HepG2 (cell line): ENCODE data around the gene C10orf90. TPM values are rescaled to one million over a fixed set of nuclear protein-coding genes. Genes with fewer than 3 reads are reported as not detected.

Source experiments
- ATAC-seq: fragments of 200-7000 bp; cut with Tn5 transposase; 3 replicates; pipeline ENCODE4 v1.9.1; 2020; ENCODE audit warnings: mild to moderate bottlenecking, moderate library complexity
- BruUV-seq: library from RNA; stranded (reverse); fragments of 400-500 nt; replicated peaks from 2 replicates; lab custom pipeline; 2021; lab: Mats Ljungman, UMichigan
- CTCF ChIA-PET: fragments of 300-600 bp; formaldehyde crosslinking; extraction: SDS; loops from one replicate; lab custom pipeline; 2021; ENCODE audit warnings: low total read pairs, inconsistent platforms, low intra/inter-chr PET ratio; lab: Yijun Ruan, JAX
- POLR2A ChIA-PET: fragments of 350-600 bp; sonication (Branson Sonifier 250); formaldehyde crosslinking; loops from one replicate; lab custom pipeline; 2020; ENCODE audit warnings: antibody characterized with exemption, inconsistent platforms; lab: Yijun Ruan, JAX
- DNase-seq: peaks from one replicate; pipeline ENCODE4 v3.0.0-alpha.2; 2015; ENCODE audit warnings: low spot score
- FAIRE-seq: peaks from 3 replicates; lab custom pipeline; 2011; peaks lifted over from hg19 to GRCh38; lab: Jason Lieb, UNC
- H2AFZ ChIP-seq: one replicate; pipeline ENCODE4 v1.6.1; 2011; ENCODE audit warnings: low read length, inconsistent platforms
- H3K27ac ChIP-seq: fragments of 300-600 bp; 3 replicates; pipeline ENCODE4 v1.8.0; 2011; ENCODE audit warnings: mixed run types, mild to moderate bottlenecking, mixed read lengths, low read length, inconsistent platforms; ENCODE audit not compliant: insufficient read depth; ENCODE audit errors: extremely low read length
- H3K27me3 ChIP-seq, 2 experiments: fragments of 200-600 bp in 1 of 2; 2 replicates in 1 of 2; 3 replicates in 1 of 2; pipeline versions ENCODE4 v1.6.0 to v1.8.0; 2011; ENCODE audit warnings: low read length in 2 of 2, mild to moderate bottlenecking in 2 of 2, moderate library complexity in 2 of 2, inconsistent platforms in 1 of 2; ENCODE audit not compliant: insufficient read depth in 2 of 2, control insufficient read depth in 1 of 2
- H3K36me3 ChIP-seq, 2 experiments: fragments of 200-600 bp in 1 of 2; replicated peaks in 1 of 2; 2 replicates in 1 of 2; 3 replicates in 1 of 2; pipeline versions ENCODE4 v1.5.1 to v1.8.0; 2011; ENCODE audit warnings: low read length in 2 of 2, inconsistent platforms in 1 of 2; ENCODE audit not compliant: insufficient read depth in 2 of 2, control insufficient read depth in 1 of 2
- H3K4me1 ChIP-seq: 2 replicates; pipeline ENCODE4 v1.5.1; 2012; ENCODE audit warnings: low read length, inconsistent platforms; ENCODE audit not compliant: insufficient read depth
- H3K4me2 ChIP-seq: 2 replicates; pipeline ENCODE4 v1.6.0; 2011; ENCODE audit warnings: low read depth, low read length, inconsistent platforms
- H3K4me3 ChIP-seq, 3 experiments: fragments of 200-600 bp in 1 of 3; sonication (generic), shearing (Covaris generic) in 1 of 3; replicated peaks in 1 of 3; 2 replicates each; pipeline ENCODE4 v1.5.1; 2011 to 2016; ENCODE audit warnings: low read length in 3 of 3, inconsistent platforms in 2 of 3, low read depth in 2 of 3, mild to moderate bottlenecking in 2 of 3, control low read depth in 1 of 3, mixed read lengths in 1 of 3; ENCODE audit not compliant: insufficient read depth in 1 of 3
- H3K79me2 ChIP-seq: one replicate; pipeline ENCODE4 v1.6.1; 2011; ENCODE audit warnings: low read length, inconsistent platforms; ENCODE audit not compliant: insufficient read depth
- H3K9ac ChIP-seq: 2 replicates; pipeline ENCODE4 v1.6.0; 2011; ENCODE audit warnings: mild to moderate bottlenecking, low read depth, low read length, inconsistent platforms; ENCODE audit not compliant: insufficient read depth
- H3K9me3 ChIP-seq: 2 replicates; pipeline ENCODE4 v1.5.1; 2012; ENCODE audit warnings: mild to moderate bottlenecking, low read length
- H4K20me1 ChIP-seq: 2 replicates; pipeline ENCODE4 v1.6.0; 2011; ENCODE audit warnings: inconsistent platforms, mild to moderate bottlenecking, low read length, moderate library complexity; ENCODE audit not compliant: insufficient read depth
- ARID5B ChIP-seq: IDR thresholded peaks from 2 replicates; pipeline ENCODE4 v1.4.0; 2020; ENCODE audit warnings: mild to moderate bottlenecking, missing genetic modification reagents
- BCL6 ChIP-seq: IDR thresholded peaks from 2 replicates; pipeline ENCODE4 v1.6.1; 2016; ENCODE audit warnings: missing genetic modification reagents, missing compliant biosample characterization
- NCOA1 ChIP-seq: sonication (generic); formaldehyde crosslinking; IDR thresholded peaks from 2 replicates; pipeline ENCODE4 v1.9.0; 2021; ENCODE audit warnings: missing genetic modification reagents
- PATZ1 ChIP-seq: sonication (generic); formaldehyde crosslinking; IDR thresholded peaks from 2 replicates; pipeline ENCODE4 v1.4.0; 2020; ENCODE audit warnings: missing genetic modification reagents
- SRF ChIP-seq: IDR thresholded peaks from 2 replicates; pipeline ENCODE4 v1.6.1; 2011; ENCODE audit warnings: mild to moderate bottlenecking, low read depth, low read length, moderate library complexity
- ZNF589 ChIP-seq: sonication (generic); formaldehyde crosslinking; conservative IDR thresholded peaks from 2 replicates; pipeline ENCODE4 v1.8.0; 2022; ENCODE audit warnings: mild to moderate bottlenecking, moderate library complexity, missing genetic modification reagents
- WGBS: methylation state at CpG from one replicate; pipeline ENCODE4 v1.1.6; 2017; ENCODE audit warnings: low lambda C conversion rate; 5-methylcytosine and 5-hydroxymethylcytosine counted together
- in situ Hi-C: cut with HindIII; loops from 2 replicates; pipeline ENCODE4 v1.10.0; 2017; ENCODE audit warnings: low pct_unique_long_range_greater_than_20kb; ENCODE audit not compliant: extremely low pct_ligation_motif_present
- intact Hi-C: fragments of 100-400 bp; cut with micrococcal nuclease; formaldehyde crosslinking; loops from one replicate; pipeline ENCODE4 v1.10.0; 2022; ENCODE audit not compliant: unreplicated experiment
- polyA plus RNA-seq, 8 experiments: library from polyadenylated mRNA; depleted of rRNA in 3 of 8; stranded (reverse) in 7 of 8; unstranded in 1 of 8; fragments of >200 nt; fragmentation: Illumina TruSeq in 4 of 8; extraction: Trizol in 4 of 8; gene quantifications; 2 replicates each; pipeline versions ENCODE4 v1.2.1 to v1.2.3, GENCODE V29; 2011 to 2016; ENCODE audit warnings: low read depth in 4 of 8, missing spikeins in 1 of 8, mixed read lengths in 1 of 8; ENCODE audit not compliant: insufficient read depth in 1 of 8
- total RNA-seq, 5 experiments: library from RNA; depleted of rRNA; stranded (reverse); fragments of >200 nt; fragmentation: Illumina TruSeq; extraction: Trizol; gene quantifications; 2 replicates each; pipeline ENCODE4 v1.2.3, GENCODE V29; 2016; ENCODE audit warnings: low read depth in 1 of 5
- TF ChIP-seq, protein P1 (sequence below): sonication (generic); formaldehyde crosslinking; IDR thresholded peaks from 2 replicates; pipeline ENCODE4 v1.4.0; 2020; ENCODE audit warnings: low read depth, mild to moderate bottlenecking, missing genetic modification reagents

Gene C10orf90
- total and polyA plus RNA-seq, 2 of the 13 experiments (the other 11 are each of a cell fraction or from before 2014, with no cell fraction given), result not detected

GRCh38 chr10:126527645-126528314 lies 142.7 kb downstream of the C10orf90 start:
- Histone ChIP-seq H3K27ac (no peak overlapping the region), H4K20me1 (no peaks in the 10 kb centered on the region), H2AFZ (no peak overlapping the region), H3K36me3 (no peaks in the 10 kb centered on the region), H3K79me2 (no peaks in the 10 kb centered on the region), H3K4me2 (no peak overlapping the region), H3K27me3 (no peaks in the 10 kb centered on the region; a peak in 1 of 5 replicates), H3K9me3 (no peaks in the 10 kb centered on the region), H3K9ac (no peak overlapping the region), H3K4me3 (no peak overlapping the region), H3K4me1 (no peaks in the 10 kb centered on the region)
- ChIA-PET POLR2A (no interaction called here), CTCF (no interaction called here)
- BruUV-seq, result no TSS peak
- DNase-seq (no peak), ATAC-seq (no peak), FAIRE-seq (no peak)
- WGBS, result 41% methylated on average over 9 of the region's 9 CpGs
- intact Hi-C loops (no loop called here), in situ Hi-C loops (no loop called here)
- no peak for TF ChIP-seq ARID5B (CRISPR knock-in tag)
- TF ChIP-seq NCOA1 (CRISPR knock-in tag), result no peak
- TF ChIP-seq SRF, result no peak
- TF ChIP-seq ZNF589 (CRISPR knock-in tag), result no peak
- TF ChIP-seq, protein P1, sequence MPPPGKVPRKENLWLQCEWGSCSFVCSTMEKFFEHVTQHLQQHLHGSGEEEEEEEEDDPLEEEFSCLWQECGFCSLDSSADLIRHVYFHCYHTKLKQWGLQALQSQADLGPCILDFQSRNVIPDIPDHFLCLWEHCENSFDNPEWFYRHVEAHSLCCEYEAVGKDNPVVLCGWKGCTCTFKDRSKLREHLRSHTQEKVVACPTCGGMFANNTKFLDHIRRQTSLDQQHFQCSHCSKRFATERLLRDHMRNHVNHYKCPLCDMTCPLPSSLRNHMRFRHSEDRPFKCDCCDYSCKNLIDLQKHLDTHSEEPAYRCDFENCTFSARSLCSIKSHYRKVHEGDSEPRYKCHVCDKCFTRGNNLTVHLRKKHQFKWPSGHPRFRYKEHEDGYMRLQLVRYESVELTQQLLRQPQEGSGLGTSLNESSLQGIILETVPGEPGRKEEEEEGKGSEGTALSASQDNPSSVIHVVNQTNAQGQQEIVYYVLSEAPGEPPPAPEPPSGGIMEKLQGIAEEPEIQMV (CRISPR knock-in tag), result no peak
- no peak for TF ChIP-seq BCL6 (CRISPR knock-in tag)
- TF ChIP-seq PATZ1 (CRISPR knock-in tag), result no peak
